Keratinocyte (primary cell): Measurements from ENCODE around the gene AP3D1. TPM values are rescaled to one million over a fixed set of nuclear protein-coding genes. Genes with fewer than 3 reads are reported as not detected.

Source experiments
- DNase-seq: peaks from one replicate; pipeline ENCODE4 v3.0.0-alpha.2; 2011; ENCODE audit warnings: low read depth, missing footprints, low spot score
- FAIRE-seq: peaks from 2 replicates; lab custom pipeline; 2011; peaks lifted over from hg19 to GRCh38; lab: Jason Lieb, UNC
- H2AFZ ChIP-seq: 2 replicates; pipeline ENCODE4 v1.6.0; 2012; ENCODE audit warnings: low read length, control low read depth, inconsistent platforms; ENCODE audit not compliant: control insufficient read depth
- H3K27ac ChIP-seq: 2 replicates; pipeline ENCODE4 v1.5.1; 2011; ENCODE audit warnings: low read length; ENCODE audit not compliant: control insufficient read depth, insufficient read depth
- H3K27me3 ChIP-seq: 3 replicates; pipeline ENCODE4 v1.6.0; 2011; ENCODE audit warnings: low read length; ENCODE audit not compliant: control insufficient read depth, insufficient read depth; ENCODE audit errors: extremely low read depth
- H3K36me3 ChIP-seq, 2 experiments: 2 replicates in 1 of 2; 3 replicates in 1 of 2; pipeline ENCODE4 v1.5.1; 2011; ENCODE audit warnings: low read length in 2 of 2, mild to moderate bottlenecking in 1 of 2; ENCODE audit not compliant: control insufficient read depth in 2 of 2, insufficient read depth in 2 of 2; ENCODE audit errors: extremely low read depth in 1 of 2
- H3K4me1 ChIP-seq: 3 replicates; pipeline ENCODE4 v1.5.1; 2011; ENCODE audit warnings: low read length; ENCODE audit not compliant: control insufficient read depth, insufficient read depth; ENCODE audit errors: extremely low read depth
- H3K4me2 ChIP-seq: 3 replicates; pipeline ENCODE4 v1.6.0; 2011; ENCODE audit warnings: low read depth, low read length; ENCODE audit not compliant: control insufficient read depth, insufficient read depth; ENCODE audit errors: extremely low read depth
- H3K4me3 ChIP-seq, 3 experiments: fragments of 200-600 bp in 1 of 3; sonication (generic) in 1 of 3; 2 replicates in 2 of 3; 3 replicates in 1 of 3; pipeline ENCODE4 v1.5.1; 2011 to 2016; ENCODE audit warnings: low read length in 3 of 3, mild to moderate bottlenecking in 3 of 3, control low read depth in 2 of 3, inconsistent platforms in 1 of 3, low read depth in 1 of 3, mixed read lengths in 1 of 3, mixed run types in 1 of 3, moderate library complexity in 1 of 3; ENCODE audit not compliant: control insufficient read depth in 2 of 3, insufficient read depth in 2 of 3; ENCODE audit errors: extremely low read depth in 1 of 3
- H3K79me2 ChIP-seq: 2 replicates; pipeline ENCODE4 v1.6.0; 2012; ENCODE audit warnings: low read length; ENCODE audit not compliant: control insufficient read depth, insufficient read depth
- H3K9ac ChIP-seq: 3 replicates; pipeline ENCODE4 v1.6.0; 2011; ENCODE audit warnings: low read length; ENCODE audit not compliant: control insufficient read depth, insufficient read depth; ENCODE audit errors: extremely low read depth
- H3K9me1 ChIP-seq: 3 replicates; pipeline ENCODE4 v1.6.0; 2011; ENCODE audit warnings: low read length; ENCODE audit not compliant: control insufficient read depth, insufficient read depth; ENCODE audit errors: extremely low read depth
- H3K9me3 ChIP-seq: 2 replicates; pipeline ENCODE4 v1.5.1; 2012; ENCODE audit warnings: low read depth, low read length; ENCODE audit not compliant: control insufficient read depth
- H4K20me1 ChIP-seq: 3 replicates; pipeline ENCODE4 v1.6.0; 2011; ENCODE audit warnings: low read length; ENCODE audit not compliant: control insufficient read depth, insufficient read depth; ENCODE audit errors: extremely low read depth
- EZH2 ChIP-seq: IDR thresholded peaks from one replicate; pipeline ENCODE4 v1.6.1; 2012; ENCODE audit warnings: inconsistent platforms, mild to moderate bottlenecking, low read length, moderate library complexity
- dilution Hi-C: fragments of 300-500 bp; cut with MboI; formaldehyde crosslinking; loops from one replicate; pipeline ENCODE4 v1.7.0; 2020; ENCODE audit warnings: low sequenced_read_pairs; ENCODE audit not compliant: extremely low pct_ligation_motif_present
- polyA plus RNA-seq, 5 experiments: library from polyadenylated mRNA; depleted of rRNA in 3 of 5; stranded (reverse) in 3 of 5; stranded (forward) in 1 of 5; unstranded in 1 of 5; fragments of >200 nt; gene quantifications; 1 replicate in 1 of 5; 2 replicates in 3 of 5; 3 replicates in 1 of 5; pipeline versions ENCODE4 v1.2.1 to v1.2.3, GENCODE V29; 2011 to 2012; ENCODE audit warnings: missing spikeins in 2 of 5, low read depth in 1 of 5, low replicate concordance in 1 of 5
- TF ChIP-seq, protein P1 (sequence below), 3 experiments: IDR thresholded peaks in 1 of 3; conservative IDR thresholded peaks in 1 of 3; optimal IDR thresholded peaks in 1 of 3; 2 replicates in 2 of 3; 3 replicates in 1 of 3; pipeline versions ENCODE3 to v1.5.1; 2011; ENCODE audit warnings: low read length in 3 of 3, mild to moderate bottlenecking in 3 of 3, moderate library complexity in 2 of 3, control low read depth in 1 of 3, inconsistent platforms in 1 of 3; ENCODE audit not compliant: insufficient read depth in 2 of 3; ENCODE audit errors: extremely low read depth in 1 of 3

AP3D1 gene
- polyA plus RNA-seq, 1 donor (not counting 4 experiments of a cell fraction or from before 2014, with no cell fraction given) = 56.1 TPM

DNA sequence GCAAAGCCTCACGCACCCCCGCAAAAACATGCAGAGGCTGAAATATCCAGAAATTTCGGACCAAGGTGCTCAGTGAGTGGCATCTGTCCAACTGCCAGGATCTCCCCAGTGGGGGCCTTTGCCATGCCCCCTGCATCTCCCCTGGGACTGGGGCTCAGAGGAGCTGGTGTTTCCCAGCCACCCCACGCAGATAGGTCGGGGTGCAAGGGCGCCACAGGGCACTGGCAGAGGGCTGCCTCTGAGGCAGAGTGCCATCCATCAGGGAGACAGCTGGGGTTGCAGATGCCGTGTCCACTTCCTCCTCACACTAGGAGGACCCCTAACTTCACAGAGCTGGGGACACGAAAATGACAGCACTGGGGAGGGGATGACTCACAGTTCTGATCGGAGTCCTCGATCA is 28.4 kb downstream of the AP3D1 start:
- Histone ChIP-seq H3K27me3 (no peaks in the 10 kb centered on the region), H3K9me1 (no peaks in the 10 kb centered on the region), H3K4me2 (no peak overlapping the region), H3K27ac (no peak overlapping the region), H2AFZ (no peak overlapping the region), H3K4me3 (no peak overlapping the region), H3K4me1 (no peaks in the 10 kb centered on the region), H3K9me3 (no peaks in the 10 kb centered on the region), H3K9ac (no peak overlapping the region), H3K79me2 (peaks cover 8% of the 10 kb centered on the region), H3K36me3 (peaks cover 43 to 46% of the 10 kb centered on the region in 2 experiments), H4K20me1 (peaks cover 1% of the 10 kb centered on the region)
- dilution Hi-C loops = no loop called here
- TF ChIP-seq, protein P1, sequence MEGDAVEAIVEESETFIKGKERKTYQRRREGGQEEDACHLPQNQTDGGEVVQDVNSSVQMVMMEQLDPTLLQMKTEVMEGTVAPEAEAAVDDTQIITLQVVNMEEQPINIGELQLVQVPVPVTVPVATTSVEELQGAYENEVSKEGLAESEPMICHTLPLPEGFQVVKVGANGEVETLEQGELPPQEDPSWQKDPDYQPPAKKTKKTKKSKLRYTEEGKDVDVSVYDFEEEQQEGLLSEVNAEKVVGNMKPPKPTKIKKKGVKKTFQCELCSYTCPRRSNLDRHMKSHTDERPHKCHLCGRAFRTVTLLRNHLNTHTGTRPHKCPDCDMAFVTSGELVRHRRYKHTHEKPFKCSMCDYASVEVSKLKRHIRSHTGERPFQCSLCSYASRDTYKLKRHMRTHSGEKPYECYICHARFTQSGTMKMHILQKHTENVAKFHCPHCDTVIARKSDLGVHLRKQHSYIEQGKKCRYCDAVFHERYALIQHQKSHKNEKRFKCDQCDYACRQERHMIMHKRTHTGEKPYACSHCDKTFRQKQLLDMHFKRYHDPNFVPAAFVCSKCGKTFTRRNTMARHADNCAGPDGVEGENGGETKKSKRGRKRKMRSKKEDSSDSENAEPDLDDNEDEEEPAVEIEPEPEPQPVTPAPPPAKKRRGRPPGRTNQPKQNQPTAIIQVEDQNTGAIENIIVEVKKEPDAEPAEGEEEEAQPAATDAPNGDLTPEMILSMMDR (optimal IDR thresholded peaks at IDR 0.05 in 1 of 3, IDR thresholded peaks at IDR 0.05 in 1 of 3, conservative IDR thresholded peaks at IDR 0.05 in 1 of 3; ENCODE audit: extremely low read depth in 1 of 3, insufficient read depth in 2 of 3, low read length in 3 of 3) = no peak
- no peak for TF ChIP-seq EZH2
- DNase-seq (no peak), FAIRE-seq (no peak)

DNA sequence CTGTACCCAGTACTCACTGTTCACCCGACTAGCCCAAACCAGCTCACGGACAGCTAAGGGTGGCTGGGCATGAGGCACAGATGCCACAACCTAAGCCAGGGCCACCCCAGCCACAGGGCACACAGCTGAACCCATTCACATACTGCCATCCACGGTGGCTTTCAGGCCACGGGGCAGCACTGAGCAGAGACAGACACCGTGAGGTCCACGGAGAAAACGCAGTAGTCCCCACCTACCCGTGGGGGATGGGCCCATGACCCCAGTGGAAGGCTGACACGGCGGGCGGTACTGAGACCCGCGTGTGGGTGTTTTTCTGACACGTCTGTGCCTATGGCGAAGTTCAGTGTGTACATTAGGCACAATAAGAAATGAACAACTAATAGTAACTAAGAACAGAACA is 29.1 kb downstream of the AP3D1 start:
- Histone ChIP-seq H4K20me1 (no peaks in the 10 kb centered on the region), H3K4me2 (no peak overlapping the region), H3K79me2 (peaks cover 5% of the 10 kb centered on the region), H3K9me3 (no peaks in the 10 kb centered on the region), H3K27ac (no peak overlapping the region), H3K4me1 (no peaks in the 10 kb centered on the region), H3K9me1 (no peaks in the 10 kb centered on the region), H3K4me3 (no peak overlapping the region), H3K27me3 (no peaks in the 10 kb centered on the region), H3K36me3 (peaks cover 42 to 49% of the 10 kb centered on the region in 2 experiments), H2AFZ (no peak overlapping the region), H3K9ac (no peak overlapping the region)
- FAIRE-seq (no peak), DNase-seq (no peak)
- TF ChIP-seq EZH2 = no peak
- TF ChIP-seq, protein P1 (optimal IDR thresholded peaks at IDR 0.05 in 1 of 3, IDR thresholded peaks at IDR 0.05 in 1 of 3, conservative IDR thresholded peaks at IDR 0.05 in 1 of 3; ENCODE audit: extremely low read depth in 1 of 3, insufficient read depth in 2 of 3, low read length in 3 of 3) = no peak
- dilution Hi-C loops = no loop called here
